Measurements from ENCODE around the gene IL17RE. TPM values are rescaled to one million over a fixed set of nuclear protein-coding genes. Genes with fewer than 3 reads are reported as not detected.

IL17RE gene
- total and polyA plus RNA-seq, 9 of the 15 experiments (the other 6 are each of a cell fraction or from before 2014, with no cell fraction given), result 0.32 to 1.9 (median 0.51) TPM; not detected in 4

- TF ChIP-seq CTCF (IDR thresholded peaks at IDR 0.05 in 2 of 3, conservative IDR thresholded peaks at IDR 0.05 in 1 of 3; ENCODE audit: insufficient read depth in 2 of 3, low read depth in 1 of 3, low read length in 3 of 3) (peak; percentile 68 to 98 (median 95)), RREB1 (CRISPR knock-in tag; IDR thresholded peaks at IDR 0.05) (no peak), TBP (optimal IDR thresholded peaks at IDR 0.05; ENCODE audit: low read depth, low read length) (peak; percentile 70), ELF1 (tag; IDR thresholded peaks at IDR 0.05) (no peak), SIX5 (IDR thresholded peaks at IDR 0.05; ENCODE audit: borderline replicate concordance in 1 of 2, insufficient read depth in 1 of 2, low read depth in 1 of 2, low read length in 2 of 2) (no peak), ZNF165 (CRISPR knock-in tag; IDR thresholded peaks at IDR 0.05; ENCODE audit: borderline replicate concordance) (no peak), MGA (IDR thresholded peaks at IDR 0.05) (peak; percentile 77)
Observed at GRCh38 chr3:9862391-9863057, 40.1 kb upstream of the IL17RE start (continued).

All from K562 (cell line).